HG03060 (cell line): Measurements from ENCODE around the gene ERBB3.
"Not testable (repeated sequence)": the region's sequence is repeated elsewhere in the genome, so short reads cannot be mapped to it uniquely, and the experiment has no call there.

ENCODE experiments used
- ATAC-seq: cut with Tn5 transposase; IDR thresholded peaks from one replicate; pipeline ENCODE4 v1.9.1; 2021; ENCODE audit warnings: low read depth, moderate number of reproducible peaks; ENCODE audit not compliant: unreplicated experiment

Gene ERBB3

GRCh38 chr12:56079723-56080555 lies at the start of gene ERBB3:
Gene ERBB3 (plus strand): TSS chr12:56080165. CDS start chr12:56080301, 136 bp downstream.
- no peak for ATAC-seq

GRCh38 chr12:56031987-56032386 lies 48.0 kb upstream of the ERBB3 start:
- ATAC-seq = no peak

- ATAC-seq = no peak
These were observed 45.2 kb upstream of the ERBB3 start for GRCh38 chr12:56034586-56035332.

GRCh38 chr12:56037161-56037560 lies 42.8 kb upstream of the ERBB3 start:
- ATAC-seq = no peak

- ATAC-seq = no peak
These were observed 41.8 kb upstream of the ERBB3 start for GRCh38 chr12:56038022-56038655.

GRCh38 chr12:56040151-56040550 lies 39.8 kb upstream of the ERBB3 start:
- ATAC-seq = no peak

- peak; percentile 11 for ATAC-seq
These were observed 38.9 kb upstream of the ERBB3 start for GRCh38 chr12:56040963-56041551.

- peak; percentile 88 for ATAC-seq
These were observed 38.2 kb upstream of the ERBB3 start, which contains the start of gene RPS26 for GRCh38 chr12:56041552-56042429. Gene RPS26 (plus strand): TSS chr12:56041918. CDS start chr12:56042167, 249 bp downstream.

- ATAC-seq = not testable (repeated sequence)
These were observed 37.5 kb upstream of the ERBB3 start for GRCh38 chr12:56042430-56042813.

GRCh38 chr12:56042843-56043242 lies 37.1 kb upstream of the ERBB3 start:
- no peak for ATAC-seq

GRCh38 chr12:56046027-56046780 lies 33.8 kb upstream of the ERBB3 start:
- ATAC-seq = no peak

GRCh38 chr12:56053407-56053893 lies 26.5 kb upstream of the ERBB3 start:
- ATAC-seq = no peak

- not testable (repeated sequence) for ATAC-seq
These were observed 20.0 kb upstream of the ERBB3 start for GRCh38 chr12:56059964-56060363.

GRCh38 chr12:56061982-56062381 lies 18.0 kb upstream of the ERBB3 start:
- ATAC-seq = no peak

- no peak for ATAC-seq
These were observed 17.0 kb upstream of the ERBB3 start for GRCh38 chr12:56062996-56063395.

GRCh38 chr12:56071648-56072047 lies 8.3 kb upstream of the ERBB3 start:
- ATAC-seq = no peak

- ATAC-seq = no peak
These were observed 5.6 kb upstream of the ERBB3 start for GRCh38 chr12:56074396-56074795.

- not testable (repeated sequence) for ATAC-seq
These were observed 2.0 kb upstream of the ERBB3 start for GRCh38 chr12:56077966-56078365.

- no peak for ATAC-seq
These were observed 1.5 kb upstream of the ERBB3 start for GRCh38 chr12:56078427-56078826.
